Measurements from ENCODE around the gene WNT11. TPM values are rescaled to one million over a fixed set of nuclear protein-coding genes. Genes with fewer than 3 reads are reported as not detected.

The WNT11 gene
- total RNA-seq, 2 donors from 2014 or later = 0.53 to 0.62 TPM

DNA sequence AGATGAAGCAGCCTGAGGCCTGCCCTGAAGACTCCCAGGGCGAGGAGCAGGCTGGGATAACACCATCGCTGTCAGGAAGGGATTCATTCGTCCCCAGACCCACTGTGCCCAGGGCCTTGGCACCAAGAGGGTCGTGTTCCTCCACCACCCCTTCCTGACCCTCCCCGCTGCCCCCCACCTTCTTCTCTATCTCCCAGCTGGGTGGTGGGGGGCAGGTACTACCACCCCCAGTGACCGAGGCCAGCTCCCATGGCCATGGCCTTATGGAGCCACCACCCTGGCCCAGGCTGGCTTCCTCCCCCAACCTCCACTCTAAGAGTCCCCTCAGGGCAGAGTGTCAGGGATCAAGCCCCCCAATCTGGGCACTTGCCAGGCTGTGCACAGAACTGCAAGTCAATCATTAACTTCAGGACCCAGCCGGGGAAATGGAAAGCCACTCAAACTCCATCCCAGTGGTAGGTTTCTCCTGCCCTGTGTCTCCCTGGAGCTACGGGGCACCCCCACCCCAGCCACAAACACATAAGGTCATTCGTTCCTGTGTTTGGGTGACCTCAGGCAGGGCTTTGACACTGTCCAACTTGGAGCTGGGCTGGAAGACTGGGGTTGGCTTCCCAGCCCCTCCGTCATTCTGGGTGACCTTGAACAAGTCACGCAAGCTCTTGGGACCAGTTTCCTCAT is 33.3 kb upstream of the WNT11 start:
- WGBS, 2 experiments (ENCODE audit: insufficient coverage in 1 of 2, insufficient read length in 1 of 2) = 91 to 92% methylated on average over 7 to 11 of the region's 11 CpGs
- TF ChIP-seq, protein P1, sequence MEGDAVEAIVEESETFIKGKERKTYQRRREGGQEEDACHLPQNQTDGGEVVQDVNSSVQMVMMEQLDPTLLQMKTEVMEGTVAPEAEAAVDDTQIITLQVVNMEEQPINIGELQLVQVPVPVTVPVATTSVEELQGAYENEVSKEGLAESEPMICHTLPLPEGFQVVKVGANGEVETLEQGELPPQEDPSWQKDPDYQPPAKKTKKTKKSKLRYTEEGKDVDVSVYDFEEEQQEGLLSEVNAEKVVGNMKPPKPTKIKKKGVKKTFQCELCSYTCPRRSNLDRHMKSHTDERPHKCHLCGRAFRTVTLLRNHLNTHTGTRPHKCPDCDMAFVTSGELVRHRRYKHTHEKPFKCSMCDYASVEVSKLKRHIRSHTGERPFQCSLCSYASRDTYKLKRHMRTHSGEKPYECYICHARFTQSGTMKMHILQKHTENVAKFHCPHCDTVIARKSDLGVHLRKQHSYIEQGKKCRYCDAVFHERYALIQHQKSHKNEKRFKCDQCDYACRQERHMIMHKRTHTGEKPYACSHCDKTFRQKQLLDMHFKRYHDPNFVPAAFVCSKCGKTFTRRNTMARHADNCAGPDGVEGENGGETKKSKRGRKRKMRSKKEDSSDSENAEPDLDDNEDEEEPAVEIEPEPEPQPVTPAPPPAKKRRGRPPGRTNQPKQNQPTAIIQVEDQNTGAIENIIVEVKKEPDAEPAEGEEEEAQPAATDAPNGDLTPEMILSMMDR (conservative IDR thresholded peaks at IDR 0.05) = no peak
- Histone ChIP-seq H3K4me1 (ENCODE audit: control insufficient read depth, insufficient read depth, low read length) (peaks cover 5% of the 10 kb centered on the region), H3K9me3 (ENCODE audit: control insufficient read depth, low read length) (no peaks in the 10 kb centered on the region), H3K27me3 (ENCODE audit: control insufficient read depth, insufficient read depth, low read length, poor library complexity, severe bottlenecking) (peaks cover 16% of the 10 kb centered on the region), H3K9ac (ENCODE audit: extremely low read depth, low read length, poor library complexity, severe bottlenecking) (no peak overlapping the region), H3K27ac (ENCODE audit: low read depth, low read length) (no peak overlapping the region), H3K36me3 (ENCODE audit: control insufficient read depth, insufficient read depth, low read length) (no peaks in the 10 kb centered on the region), H3K4me3 (ENCODE audit: low read length) (no peak overlapping the region)
- Mint-ChIP-seq H3K4me3 (no peak overlapping the region), H3K36me3 (ENCODE audit: low read depth) (no peaks in the 10 kb centered on the region), H3K9me3 (no peaks in the 10 kb centered on the region), H3K27me3 (ENCODE audit: insufficient read depth) (peaks cover 45% of the 10 kb centered on the region), H3K4me1 (peaks cover 9% of the 10 kb centered on the region), H3K27ac (no peak overlapping the region)
- DNase-seq = no peak

DNA sequence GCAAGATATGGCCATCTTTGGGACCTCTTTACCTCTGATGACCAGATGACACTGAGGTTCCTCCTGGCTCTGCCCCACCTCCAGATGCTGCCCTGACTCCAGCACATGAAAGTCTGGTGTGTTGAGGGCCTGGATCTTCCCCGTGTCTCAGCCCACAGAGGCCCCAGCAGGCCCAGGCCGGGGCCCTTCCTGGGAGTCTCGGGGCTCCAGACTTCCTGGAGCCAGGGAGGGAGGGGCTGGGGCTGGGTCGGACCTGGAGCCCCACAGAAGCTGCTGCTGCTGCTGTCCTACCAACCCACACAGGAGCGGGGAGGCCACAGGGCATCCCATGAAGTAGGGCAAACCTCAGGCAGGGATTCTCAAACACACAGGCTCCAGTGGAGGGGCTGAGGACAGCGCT is 32.2 kb upstream of the WNT11 start:
- Mint-ChIP-seq H3K4me3 (no peak overlapping the region), H3K9me3 (no peaks in the 10 kb centered on the region), H3K27me3 (ENCODE audit: insufficient read depth) (peaks cover 40% of the 10 kb centered on the region), H3K36me3 (ENCODE audit: low read depth) (no peaks in the 10 kb centered on the region), H3K27ac (no peak overlapping the region), H3K4me1 (peaks cover 3% of the 10 kb centered on the region)
- peaks cover 11% of the 10 kb centered on the region for H3K27me3 ChIP-seq (ENCODE audit: control insufficient read depth, insufficient read depth, low read length, poor library complexity, severe bottlenecking)
- no peaks in the 10 kb centered on the region for H3K36me3 ChIP-seq (ENCODE audit: control insufficient read depth, insufficient read depth, low read length)
- 78 to 90% methylated on average over 2 to 6 of the region's 6 CpGs for WGBS, 2 experiments (ENCODE audit: insufficient coverage in 1 of 2, insufficient read length in 1 of 2)
- H3K4me3 ChIP-seq (ENCODE audit: low read length) = no peak overlapping the region
- peaks cover 3% of the 10 kb centered on the region for H3K4me1 ChIP-seq (ENCODE audit: control insufficient read depth, insufficient read depth, low read length)
- H3K9me3 ChIP-seq (ENCODE audit: control insufficient read depth, low read length) = no peaks in the 10 kb centered on the region
- no peak overlapping the region for H3K27ac ChIP-seq (ENCODE audit: low read depth, low read length)
- DNase-seq = no peak
- no peak overlapping the region for H3K9ac ChIP-seq (ENCODE audit: extremely low read depth, low read length, poor library complexity, severe bottlenecking)
- TF ChIP-seq, protein P1 (conservative IDR thresholded peaks at IDR 0.05) = no peak

DNA sequence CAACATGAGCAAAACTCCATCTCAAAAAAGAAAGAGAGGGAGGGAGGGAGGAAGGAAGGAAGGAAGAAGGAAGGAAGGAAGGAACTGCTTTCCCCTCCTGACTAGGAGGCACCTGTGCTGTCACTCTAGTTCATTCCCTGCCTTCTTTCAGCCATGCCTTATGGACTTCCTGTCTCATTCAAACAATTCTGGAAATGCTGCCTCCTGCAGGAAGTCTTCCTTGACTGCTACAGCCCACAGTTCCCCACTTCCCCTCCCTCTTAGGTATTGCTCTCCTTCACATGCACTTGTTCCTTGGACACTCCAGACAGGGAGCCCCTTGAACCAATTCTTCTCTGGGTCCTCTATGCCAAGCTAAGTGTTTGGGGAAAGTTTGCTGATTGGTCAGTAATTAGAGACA is 31.6 kb upstream of the WNT11 start:
- Mint-ChIP-seq H3K4me1 (peaks cover 2% of the 10 kb centered on the region), H3K4me3 (no peak overlapping the region), H3K27me3 (ENCODE audit: insufficient read depth) (peaks cover 39% of the 10 kb centered on the region), H3K27ac (no peak overlapping the region), H3K9me3 (no peaks in the 10 kb centered on the region), H3K36me3 (ENCODE audit: low read depth) (no peaks in the 10 kb centered on the region)
- Histone ChIP-seq H3K4me3 (ENCODE audit: low read length) (no peak overlapping the region), H3K36me3 (ENCODE audit: control insufficient read depth, insufficient read depth, low read length) (no peaks in the 10 kb centered on the region), H3K27ac (ENCODE audit: low read depth, low read length) (no peak overlapping the region), H3K4me1 (ENCODE audit: control insufficient read depth, insufficient read depth, low read length) (peaks cover 1% of the 10 kb centered on the region), H3K27me3 (ENCODE audit: control insufficient read depth, insufficient read depth, low read length, poor library complexity, severe bottlenecking) (peaks cover 6% of the 10 kb centered on the region), H3K9me3 (ENCODE audit: control insufficient read depth, low read length) (no peaks in the 10 kb centered on the region), H3K9ac (ENCODE audit: extremely low read depth, low read length, poor library complexity, severe bottlenecking) (no peak overlapping the region)
- TF ChIP-seq, protein P1 (conservative IDR thresholded peaks at IDR 0.05) = peak; percentile 54
- DNase-seq = peak; percentile 74

Measured in endodermal cell (in vitro differentiated cells).